ENCODE data around the gene HAUS2.

HAUS2 gene

GRCh38 chr15:42548249-42549031, at the start of gene HAUS2, which contains the start of gene LRRC57:
Gene HAUS2, plus strand, starts transcription at chr15:42548838. Its CDS starts 35 bp downstream, at chr15:42548873.
Gene LRRC57, minus strand, starts transcription at chr15:42548793. Its CDS starts 359 bp downstream, at chr15:42548434.
- no peaks in the 10 kb centered on the region for H3K27me3 ChIP-seq (ENCODE audit: low read length)
- peak within 1 kb of the TSS; percentile 92 for H3K9ac ChIP-seq (ENCODE audit: low read length)
- H3K9me2 ChIP-seq (replicated peaks; ENCODE audit: insufficient read depth, low read length): no peaks in the 10 kb centered on the region
- TF ChIP-seq EZH2phosphoT487 (conservative IDR thresholded peaks at IDR 0.05; ENCODE audit: low read length) (no peak), CTCF (IDR thresholded peaks at IDR 0.05; ENCODE audit: insufficient read depth, low read length, poor library complexity, severe bottlenecking) (no peak)
- peak within 1 kb of the TSS; percentile 80 for H3K4me3 ChIP-seq (ENCODE audit: insufficient read depth, low read length, poor library complexity, severe bottlenecking)
- H3F3A ChIP-seq (ENCODE audit: insufficient read depth): 0 out of 2 replicates have a peak, but pooled peaks cover 3% of the 10 kb centered on the region
- H3K27ac ChIP-seq (ENCODE audit: low read depth, low read length): peak within 1 kb of the TSS; percentile 51
- H3K36me3 ChIP-seq (ENCODE audit: low read length): peaks cover 10% of the 10 kb centered on the region
- peaks cover 65% of the 10 kb centered on the region for H3K79me2 ChIP-seq (ENCODE audit: insufficient read depth, low read length)
- peak within 1 kb of the TSS; percentile 79 for H3K4me2 ChIP-seq (ENCODE audit: low read depth, low read length, poor library complexity, severe bottlenecking)
- peak within 1 kb of the TSS; percentile 87 for H2AFZ ChIP-seq (ENCODE audit: low read depth, low read length, severe bottlenecking)
- H4K20me1 ChIP-seq (ENCODE audit: low read depth, low read length): no peaks in the 10 kb centered on the region; the same call in 1 of the 2 replicates
- H3K9me3 ChIP-seq (ENCODE audit: insufficient read depth, low read length): no peaks in the 10 kb centered on the region

GRCh38 chr15:42499858-42500609, 48.6 kb upstream of the HAUS2 start:
- Histone ChIP-seq H3F3A (ENCODE audit: insufficient read depth) (peaks cover 11% of the 10 kb centered on the region), H4K20me1 (ENCODE audit: low read depth, low read length) (no peaks in the 10 kb centered on the region), H2AFZ (ENCODE audit: low read depth, low read length, severe bottlenecking) (no peak overlapping the region), H3K4me3 (ENCODE audit: insufficient read depth, low read length, poor library complexity, severe bottlenecking) (no peak overlapping the region), H3K36me3 (ENCODE audit: low read length) (no peaks in the 10 kb centered on the region), H3K79me2 (ENCODE audit: insufficient read depth, low read length) (peaks cover 72% of the 10 kb centered on the region), H3K9ac (ENCODE audit: low read length) (no peak overlapping the region), H3K9me2 (replicated peaks; ENCODE audit: insufficient read depth, low read length) (no peaks in the 10 kb centered on the region), H3K9me3 (ENCODE audit: insufficient read depth, low read length) (no peaks in the 10 kb centered on the region), H3K27ac (ENCODE audit: low read depth, low read length) (no peak overlapping the region; the same call in 1 of the 2 replicates), H3K27me3 (ENCODE audit: low read length) (no peaks in the 10 kb centered on the region), H3K4me2 (ENCODE audit: low read depth, low read length, poor library complexity, severe bottlenecking) (no peak overlapping the region)
- TF ChIP-seq CTCF (IDR thresholded peaks at IDR 0.05; ENCODE audit: insufficient read depth, low read length, poor library complexity, severe bottlenecking) (no peak), EZH2phosphoT487 (conservative IDR thresholded peaks at IDR 0.05; ENCODE audit: low read length) (no peak)

GRCh38 chr15:42502477-42502876, 46.2 kb upstream of the HAUS2 start:
- Histone ChIP-seq H3F3A (ENCODE audit: insufficient read depth) (peaks cover 11% of the 10 kb centered on the region), H2AFZ (ENCODE audit: low read depth, low read length, severe bottlenecking) (no peak overlapping the region), H3K9me2 (replicated peaks; ENCODE audit: insufficient read depth, low read length) (no peaks in the 10 kb centered on the region), H3K27me3 (ENCODE audit: low read length) (no peaks in the 10 kb centered on the region), H3K79me2 (ENCODE audit: insufficient read depth, low read length) (peaks cover 65% of the 10 kb centered on the region), H3K9ac (ENCODE audit: low read length) (no peak overlapping the region), H3K4me3 (ENCODE audit: insufficient read depth, low read length, poor library complexity, severe bottlenecking) (no peak overlapping the region), H3K9me3 (ENCODE audit: insufficient read depth, low read length) (no peaks in the 10 kb centered on the region), H3K4me2 (ENCODE audit: low read depth, low read length, poor library complexity, severe bottlenecking) (no peak overlapping the region), H4K20me1 (ENCODE audit: low read depth, low read length) (no peaks in the 10 kb centered on the region), H3K36me3 (ENCODE audit: low read length) (no peaks in the 10 kb centered on the region), H3K27ac (ENCODE audit: low read depth, low read length) (peak overlapping the region; percentile 7; the same call in 1 of the 2 replicates)
- TF ChIP-seq CTCF (IDR thresholded peaks at IDR 0.05; ENCODE audit: insufficient read depth, low read length, poor library complexity, severe bottlenecking) (no peak), EZH2phosphoT487 (conservative IDR thresholded peaks at IDR 0.05; ENCODE audit: low read length) (no peak)
